Activated CD4-positive, alpha-beta T cell treated with anti-CD3 and anti-CD28 coated beads for 48 hours (primary cell): ENCODE results near the gene C19orf38.
"Not testable (repeated sequence)": the region's sequence is repeated elsewhere in the genome, so short reads cannot be mapped to it uniquely, and the experiment has no call there.

Experiments
- DNase-seq: peaks from one replicate; pipeline ENCODE4 v3.0.0-alpha.2; 2020

The C19orf38 gene

DNA sequence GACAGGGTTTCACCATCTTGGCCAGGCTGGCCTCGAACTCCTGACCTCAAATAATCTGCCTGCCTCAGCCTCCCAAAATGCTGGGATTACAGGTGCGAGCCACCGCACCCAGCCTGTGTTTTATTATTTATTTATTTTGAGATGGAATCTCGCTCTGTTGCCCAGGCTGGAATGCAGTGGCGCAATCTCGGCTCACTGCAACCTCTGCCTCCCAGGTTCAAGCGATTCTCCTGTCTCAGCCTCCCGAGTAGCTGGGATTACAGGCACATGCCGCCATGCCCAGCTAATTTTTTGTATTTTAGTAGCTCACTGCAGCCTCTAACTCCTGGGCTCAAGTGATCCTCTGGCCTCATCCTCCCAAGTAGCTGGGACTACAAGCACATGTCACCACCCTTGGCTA lies 29.4 kb downstream of the C19orf38 start:
- not testable (repeated sequence) for DNase-seq

DNA sequence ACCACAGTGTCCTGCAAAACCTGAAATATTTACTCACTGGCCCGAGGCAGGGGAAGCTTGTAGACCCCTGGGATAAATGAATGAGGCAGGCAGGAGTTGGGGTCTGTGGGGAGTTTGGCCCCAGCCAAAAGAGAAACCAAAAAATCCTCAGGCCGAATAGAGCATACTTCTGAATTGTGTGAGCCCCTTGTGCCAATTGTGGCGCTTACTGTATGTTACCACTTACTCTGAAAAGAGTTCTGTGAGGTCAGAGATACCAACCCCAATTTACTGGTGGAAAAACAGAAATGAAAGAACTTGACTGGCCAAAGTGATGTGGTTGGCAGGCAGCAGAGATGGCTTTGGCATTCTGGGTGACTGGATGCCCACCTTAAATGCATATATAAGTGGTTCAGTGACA lies 30.0 kb downstream of the C19orf38 start:
- DNase-seq = no peak

GRCh38 chr19:10881403-10882107 lies 33.3 kb downstream of the C19orf38 start:
- DNase-seq = no peak

DNA sequence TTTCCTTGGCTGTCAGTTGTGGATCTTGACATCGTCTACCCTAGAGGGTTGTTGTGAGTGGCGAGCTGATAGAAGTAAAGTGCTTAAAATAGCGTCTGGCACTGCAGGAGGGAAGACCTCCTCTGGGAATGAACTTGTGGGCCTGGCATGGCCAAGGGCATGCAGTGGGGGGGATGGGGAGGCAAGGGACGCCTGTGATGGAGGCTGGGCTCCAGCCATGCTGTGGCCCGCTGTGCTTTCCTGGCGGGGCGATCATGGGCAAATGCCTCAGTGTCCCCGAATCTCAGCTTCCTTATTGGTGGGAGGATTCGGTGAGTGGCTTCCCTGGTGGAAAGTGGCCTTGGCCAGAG lies 33.9 kb downstream of the C19orf38 start:
- no peak for DNase-seq

DNA sequence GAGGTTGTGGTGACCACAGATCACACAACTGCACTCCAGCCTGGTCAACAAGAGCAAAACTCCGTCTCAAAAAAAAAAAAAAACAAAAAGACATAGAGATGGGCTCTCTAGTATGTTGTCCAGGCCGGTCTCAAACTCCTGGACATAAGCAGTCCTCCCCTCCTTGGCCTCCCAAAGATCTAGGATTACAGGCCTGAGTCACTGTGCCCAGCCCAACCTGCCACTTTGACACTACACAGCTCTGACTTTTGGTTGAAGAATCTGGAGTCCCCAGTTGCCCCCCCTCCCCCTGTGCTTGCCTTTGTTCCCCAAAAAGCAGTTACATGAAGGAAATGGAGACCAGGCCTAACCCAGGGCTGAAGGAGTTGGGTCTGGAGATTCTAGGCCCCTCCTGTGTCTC lies 36.1 kb downstream of the C19orf38 start:
- DNase-seq = no peak

GRCh38 chr19:10885201-10886169 lies 37.3 kb downstream of the C19orf38 start:
- no peak for DNase-seq

GRCh38 chr19:10887616-10888367 lies 39.6 kb downstream of the C19orf38 start:
- no peak for DNase-seq

- DNase-seq = no peak
These were observed 40.2 kb downstream of the C19orf38 start for GRCh38 chr19:10888421-10888866.

- no peak for DNase-seq
These were observed 41.7 kb downstream of the C19orf38 start for GRCh38 chr19:10889880-10890279.

DNA sequence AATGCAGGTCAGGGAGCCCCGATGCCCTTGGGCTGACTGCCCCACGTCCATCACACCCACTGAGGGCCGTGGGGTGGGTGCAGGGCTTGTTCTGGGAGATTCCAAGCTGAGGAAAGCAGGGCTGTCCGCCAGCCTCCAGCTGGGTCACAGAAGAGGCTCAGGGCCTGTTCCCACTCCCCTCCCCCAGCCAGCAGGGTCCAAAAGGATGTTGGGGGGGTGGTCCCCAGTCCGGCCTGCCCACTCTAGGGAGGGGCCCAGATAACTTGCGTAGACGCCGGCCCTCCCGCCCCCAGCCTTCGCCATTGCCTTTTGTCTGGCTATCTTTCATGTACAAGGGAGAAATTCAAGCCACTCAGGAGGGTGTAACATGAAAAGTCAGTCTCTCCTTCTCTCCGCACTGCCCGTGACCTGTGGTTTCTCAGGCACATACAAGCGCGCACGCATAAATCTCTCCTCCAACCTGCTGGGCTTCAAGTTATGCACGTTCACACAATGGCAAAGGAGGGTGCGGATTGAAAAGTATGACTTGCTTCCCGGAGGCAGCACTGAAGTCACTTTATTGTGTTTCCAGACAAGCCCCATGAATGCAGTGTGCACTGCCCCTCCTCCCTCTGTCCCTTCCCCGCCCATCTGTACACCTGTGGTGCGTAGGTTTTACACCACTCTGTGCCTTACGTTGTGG lies 43.3 kb downstream of the C19orf38 start:
- no peak for DNase-seq

GRCh38 chr19:10892256-10892655 lies 44.0 kb downstream of the C19orf38 start:
- DNase-seq = no peak

DNA sequence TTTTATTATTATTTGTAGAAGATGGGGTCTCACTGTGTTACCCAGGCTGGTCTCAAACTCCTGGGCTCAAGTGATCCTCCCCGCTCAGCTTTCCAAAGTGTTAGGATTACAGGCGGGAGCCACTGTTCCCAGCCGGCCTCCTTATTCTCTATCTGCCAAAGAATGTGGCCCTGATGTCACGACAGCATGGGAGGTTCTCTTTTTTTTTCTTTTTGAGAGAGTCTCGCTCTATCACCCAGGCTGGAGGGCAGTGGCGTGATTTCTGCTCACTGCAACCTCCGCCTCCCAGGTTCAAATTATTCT lies 46.6 kb downstream of the C19orf38 start:
- DNase-seq = no peak

DNA sequence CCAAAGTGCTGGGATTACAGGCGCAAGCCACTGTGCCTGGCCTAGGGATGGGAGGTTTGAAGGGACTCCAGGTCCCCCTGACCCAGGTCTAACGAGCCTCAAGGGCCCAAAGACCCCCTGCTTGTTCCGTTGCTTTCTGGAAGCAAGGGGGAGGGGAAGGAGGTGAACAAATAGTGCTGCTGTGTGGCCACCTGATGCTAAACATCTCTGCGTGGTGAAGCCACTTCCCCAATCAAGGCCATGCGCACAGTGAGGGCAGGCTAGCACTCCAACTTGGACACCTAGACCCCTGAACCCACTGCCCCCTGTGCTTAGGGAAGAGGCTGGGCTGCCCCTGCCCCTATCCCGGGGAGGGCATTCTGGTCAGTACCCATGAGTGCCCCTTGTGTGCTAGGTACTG lies 47.1 kb downstream of the C19orf38 start:
- DNase-seq = no peak

- DNase-seq = no peak
These were observed 47.7 kb downstream of the C19orf38 start for GRCh38 chr19:10895920-10896319.

- DNase-seq = no peak
These were observed 48.8 kb downstream of the C19orf38 start for GRCh38 chr19:10896851-10897526.

GRCh38 chr19:10898633-10899032 lies 50.4 kb downstream of the C19orf38 start:
- no peak for DNase-seq

DNA sequence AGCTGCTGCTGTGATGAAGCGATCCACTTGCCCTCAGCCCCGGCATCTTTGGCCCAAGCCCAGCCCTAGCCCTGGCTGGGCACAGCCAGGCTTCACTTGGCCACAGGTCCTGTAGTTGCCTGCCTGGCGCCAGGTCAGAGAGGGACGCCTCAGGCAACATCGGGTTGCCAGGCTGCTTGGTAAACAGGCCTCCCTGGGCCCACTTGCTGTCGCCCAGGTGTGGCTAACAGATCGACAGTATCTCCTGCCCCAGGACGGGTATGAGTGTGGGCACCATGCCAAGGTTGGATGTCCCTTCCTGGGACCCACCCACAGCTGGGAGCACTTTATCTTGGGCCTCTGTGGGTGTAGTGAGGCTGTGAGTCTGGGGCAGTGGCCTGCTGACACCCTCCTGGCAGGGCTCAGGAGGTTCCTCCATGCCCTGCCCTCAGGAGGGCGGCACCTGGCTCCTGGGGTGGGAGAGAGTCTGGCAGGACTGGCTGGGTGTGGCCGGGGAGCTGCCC lies 51.0 kb downstream of the C19orf38 start:
- DNase-seq = no peak

GRCh38 chr19:10907925-10908324 lies 59.7 kb downstream of the C19orf38 start:
- no peak for DNase-seq

- DNase-seq = no peak
These were observed 60.3 kb downstream of the C19orf38 start for GRCh38 chr19:10908380-10908960.

- DNase-seq = no peak
These were observed 63.6 kb downstream of the C19orf38 start for GRCh38 chr19:10911579-10912363.

- no peak for DNase-seq
These were observed 64.4 kb downstream of the C19orf38 start for GRCh38 chr19:10912619-10913018.
